HG03460 (cell line): Measurements from ENCODE around the gene RINL.

Experiments
- ATAC-seq: cut with Tn5 transposase; IDR thresholded peaks from one replicate; pipeline ENCODE4 v1.9.1; 2021; ENCODE audit not compliant: unreplicated experiment

Gene RINL, protein sequence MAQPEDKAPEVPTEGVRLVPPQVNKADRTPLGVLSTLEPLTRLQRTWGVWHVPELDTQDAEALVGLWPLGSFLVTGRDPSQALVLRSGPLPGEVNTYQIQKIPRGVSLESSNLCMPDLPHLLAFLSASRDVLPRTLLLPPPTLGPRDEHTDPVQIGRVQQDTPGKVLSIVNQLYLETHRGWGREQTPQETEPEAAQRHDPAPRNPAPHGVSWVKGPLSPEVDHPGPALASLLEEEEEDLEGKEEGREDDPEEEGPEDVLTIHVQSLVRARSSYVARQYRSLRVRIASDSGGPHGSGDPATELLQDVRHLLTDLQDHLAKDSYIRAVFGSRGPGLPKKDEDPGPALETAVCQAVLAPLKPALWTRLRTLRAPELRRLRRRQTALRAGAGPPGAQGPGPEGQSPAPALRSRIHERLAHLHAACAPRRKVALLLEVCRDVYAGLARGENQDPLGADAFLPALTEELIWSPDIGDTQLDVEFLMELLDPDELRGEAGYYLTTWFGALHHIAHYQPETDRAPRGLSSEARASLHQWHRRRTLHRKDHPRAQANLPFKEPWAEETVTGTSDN

DNA sequence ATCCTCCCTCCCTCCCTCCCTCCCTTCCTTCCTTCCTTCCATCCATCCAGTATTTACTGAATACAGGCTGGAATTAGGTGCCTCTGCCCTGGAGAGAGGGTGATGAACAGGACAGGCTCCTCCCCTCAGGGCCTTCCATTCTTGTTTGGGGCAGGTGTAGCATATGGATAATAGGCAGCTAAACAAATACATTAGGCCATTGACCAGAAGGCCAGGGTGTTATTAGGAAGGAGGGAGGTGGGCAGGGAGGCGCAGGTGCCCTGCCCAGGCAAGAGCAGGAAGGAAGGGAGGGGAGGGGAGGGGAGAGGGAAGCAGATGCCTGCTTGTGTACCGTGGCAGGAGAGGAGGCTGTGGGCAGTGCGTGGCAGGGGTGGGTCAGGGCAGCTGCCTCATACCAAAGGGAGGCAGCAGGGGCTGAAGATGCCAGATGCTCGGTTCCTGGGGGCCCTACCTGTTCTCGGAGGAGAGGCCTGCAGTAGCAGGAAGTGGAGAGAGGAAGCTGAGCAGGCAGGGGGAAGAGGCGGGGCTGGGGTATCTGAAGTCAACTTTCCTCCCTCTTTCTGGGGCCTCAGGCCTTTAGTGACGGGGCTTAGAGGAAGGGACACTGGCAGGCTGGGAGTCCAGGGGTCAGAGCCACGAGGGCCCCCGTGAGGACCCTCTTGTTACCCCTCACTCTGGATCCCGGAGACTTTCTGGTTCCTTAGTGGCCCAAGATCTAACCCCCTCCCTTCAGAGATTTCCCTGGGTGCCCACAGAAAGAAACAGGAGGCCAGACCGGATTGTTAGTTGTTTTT is at the start of gene RINL:
Gene RINL, minus strand, starts transcription at position 495 of the 794 bp plus-strand sequence. CDS start 1,533 bp downstream, outside the sequence.
- ATAC-seq = peak; percentile 66

DNA sequence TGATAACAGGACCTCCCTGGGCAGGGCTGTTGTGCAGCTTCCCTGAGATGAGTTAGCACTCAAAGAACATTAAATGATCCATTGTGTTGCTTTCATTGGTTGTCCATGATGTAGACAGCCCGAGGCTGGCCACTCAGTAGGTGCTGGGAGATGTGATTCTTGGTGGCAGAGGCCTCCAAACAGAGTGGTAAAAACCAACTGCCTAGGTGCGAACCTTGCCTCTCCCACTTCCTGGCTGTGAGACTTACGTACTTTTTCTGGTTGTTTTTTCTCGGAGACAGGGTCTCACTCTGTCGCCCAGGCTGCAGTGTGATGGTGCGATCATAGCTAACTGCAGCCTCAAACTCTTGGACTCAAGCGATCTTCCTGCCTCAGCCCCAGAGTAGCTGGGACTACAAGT is 46.3 kb upstream of the RINL start:
- ATAC-seq = no peak

DNA sequence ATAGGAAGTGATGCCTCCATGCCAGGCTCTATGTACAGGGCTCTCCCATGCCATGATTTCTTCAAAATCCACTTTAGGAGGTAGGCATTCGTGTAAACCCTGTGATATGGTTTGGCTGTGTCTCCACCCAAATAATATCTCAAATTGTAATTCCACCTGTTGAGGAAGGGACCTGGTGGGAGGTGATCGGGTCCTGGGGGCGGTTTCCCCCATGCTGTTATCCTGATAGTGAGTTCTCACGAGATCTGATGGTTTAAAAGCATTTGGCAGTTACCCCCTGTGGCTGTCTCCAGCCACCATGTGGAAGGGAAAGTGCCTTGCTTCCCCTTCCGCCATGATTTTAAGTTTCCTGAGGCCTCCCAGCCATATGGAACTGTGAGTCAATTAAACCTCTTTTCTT is 44.4 kb upstream of the RINL start:
- no peak for ATAC-seq

GRCh38 chr19:38921420-38922274 is 43.6 kb upstream of the RINL start:
- no peak for ATAC-seq

- no peak for ATAC-seq
These were observed 42.7 kb upstream of the RINL start for GRCh38 chr19:38920602-38921419.

- no peak for ATAC-seq
These were observed 41.9 kb upstream of the RINL start for GRCh38 chr19:38919837-38920601.

DNA sequence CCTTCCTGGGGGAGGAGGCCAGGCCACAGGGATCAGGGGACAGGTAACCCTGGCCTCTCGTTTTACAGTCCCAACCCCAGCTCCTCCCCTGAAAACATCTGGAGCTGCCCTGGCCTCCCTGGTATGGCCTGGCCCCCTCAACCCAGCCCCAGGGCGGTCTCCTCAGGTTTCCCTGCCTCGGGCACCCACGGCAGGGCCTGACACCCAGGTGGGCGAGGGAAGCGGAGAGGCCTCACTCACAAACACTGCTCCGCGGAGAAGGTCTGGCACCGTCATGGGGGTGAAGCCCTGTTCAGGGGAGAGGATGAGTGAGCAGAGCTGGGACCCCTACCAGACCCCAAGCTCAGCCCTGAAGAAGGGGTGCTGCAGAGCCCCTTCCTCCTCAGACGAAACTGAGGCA is 40.5 kb upstream of the RINL start:
- ATAC-seq = no peak

DNA sequence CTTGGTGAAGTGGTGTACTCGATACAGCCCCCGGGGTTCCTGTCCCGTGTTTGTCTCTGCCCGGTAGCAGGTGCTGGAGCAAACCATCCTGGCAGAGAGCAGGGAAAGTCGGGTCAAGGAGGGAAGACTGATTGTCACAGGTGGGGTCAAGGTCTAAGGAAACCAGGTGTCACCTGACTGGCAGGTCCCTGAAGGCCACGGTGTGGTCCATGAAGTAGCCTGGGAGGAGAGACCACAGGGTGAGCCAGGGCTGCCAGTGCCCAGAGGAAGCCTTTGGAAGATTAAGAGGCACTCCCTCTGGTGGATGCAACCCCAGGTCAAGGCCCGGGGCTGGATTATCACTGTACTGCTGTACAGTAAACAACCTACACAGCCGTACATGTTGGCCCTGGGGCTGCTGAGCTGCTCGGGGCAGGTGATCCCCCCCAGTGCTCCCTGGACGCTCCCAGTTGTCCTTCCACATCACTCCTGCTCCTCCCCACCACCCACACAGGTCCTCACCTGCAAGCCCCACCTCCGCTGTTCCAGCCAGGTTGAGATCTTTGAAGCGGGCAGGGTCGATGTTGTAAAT is 39.9 kb upstream of the RINL start:
- ATAC-seq = no peak

- no peak for ATAC-seq
These were observed 39.4 kb upstream of the RINL start for GRCh38 chr19:38917516-38917915.

- no peak for ATAC-seq
These were observed 37.5 kb upstream of the RINL start for GRCh38 chr19:38915329-38916321.

- ATAC-seq = no peak
These were observed 35.9 kb upstream of the RINL start for GRCh38 chr19:38913958-38914357.

GRCh38 chr19:38912600-38913514 is 34.8 kb upstream of the RINL start:
- ATAC-seq = no peak

- no peak for ATAC-seq
These were observed 33.4 kb upstream of the RINL start for GRCh38 chr19:38911388-38912001.

- no peak for ATAC-seq
These were observed 32.4 kb upstream of the RINL start for GRCh38 chr19:38910488-38910887.

DNA sequence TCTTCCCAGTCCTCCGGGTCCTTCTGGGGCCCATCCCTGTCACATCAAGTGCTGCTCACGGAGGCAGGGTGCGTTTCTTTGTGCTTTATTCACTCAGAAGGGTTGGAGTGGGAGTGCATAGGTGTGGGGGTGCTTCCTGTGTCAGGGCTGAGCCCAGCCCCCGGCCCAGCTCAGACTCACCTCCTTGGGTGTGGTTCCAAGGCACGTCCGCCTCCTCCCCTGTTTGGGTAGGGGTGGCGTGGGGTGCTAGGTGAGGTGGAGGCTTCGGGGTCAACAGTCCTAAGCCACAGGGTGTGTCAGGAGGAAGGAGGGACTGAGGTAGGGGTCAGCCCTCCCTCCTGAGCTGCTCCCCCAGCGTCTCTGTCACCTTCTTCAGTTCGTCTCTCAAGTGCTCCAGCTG is 30.8 kb upstream of the RINL start:
- no peak for ATAC-seq

DNA sequence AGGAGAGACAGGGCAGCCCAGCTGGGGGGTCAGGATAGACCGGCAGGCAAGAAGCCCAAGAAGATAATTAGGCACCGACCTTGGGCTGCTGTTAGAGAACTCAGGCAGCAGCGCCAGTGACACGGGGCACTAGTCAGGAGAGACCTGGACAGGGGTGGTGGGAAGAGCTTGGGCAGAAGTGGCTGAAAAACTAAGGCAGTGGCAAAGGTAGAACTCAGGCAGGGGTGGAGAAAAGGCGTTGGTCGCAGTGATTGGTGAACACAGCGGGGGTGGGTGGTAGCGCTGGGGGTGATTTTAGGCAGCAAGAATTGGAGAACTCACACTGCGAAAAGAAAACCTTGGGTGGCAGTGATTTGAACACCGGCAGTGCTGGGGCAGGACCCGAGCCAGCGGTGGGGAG is 29.6 kb upstream of the RINL start:
- no peak for ATAC-seq
